ENCODE results near the gene RNF141.

The RNF141 gene

GRCh38 chr11:10540915-10541560, at the start of gene RNF141:
RNF141 (minus strand) TSS chr11:10541187; CDS start chr11:10534158, 7,029 bp downstream.
- peak; percentile 97 for DNase-seq (ENCODE audit: low spot score)

- DNase-seq (ENCODE audit: low spot score) = no peak
Measured at GRCh38 chr11:10590218-10590915, 49.4 kb upstream of the RNF141 start.

- DNase-seq (ENCODE audit: low spot score) = no peak
Measured at GRCh38 chr11:10588904-10589303, 47.9 kb upstream of the RNF141 start.

- no peak for DNase-seq (ENCODE audit: low spot score)
Measured at GRCh38 chr11:10587995-10588394, 47.0 kb upstream of the RNF141 start.

GRCh38 chr11:10587388-10587787, 46.4 kb upstream of the RNF141 start:
- DNase-seq (ENCODE audit: low spot score) = no peak

- no peak for DNase-seq (ENCODE audit: low spot score)
Measured at GRCh38 chr11:10584071-10584501, 43.1 kb upstream of the RNF141 start.

- no peak for DNase-seq (ENCODE audit: low spot score)
Measured at GRCh38 chr11:10581481-10582019, 40.6 kb upstream of the RNF141 start.

GRCh38 chr11:10580623-10581022, 39.6 kb upstream of the RNF141 start:
- DNase-seq (ENCODE audit: low spot score) = no peak

- DNase-seq (ENCODE audit: low spot score) = no peak
Measured at GRCh38 chr11:10579700-10580099, 38.7 kb upstream of the RNF141 start.

- no peak for DNase-seq (ENCODE audit: low spot score)
Measured at GRCh38 chr11:10576035-10576398, 35.0 kb upstream of the RNF141 start.

- DNase-seq (ENCODE audit: low spot score) = no peak
Measured at GRCh38 chr11:10575346-10576034, 34.5 kb upstream of the RNF141 start.

GRCh38 chr11:10573556-10573955, 32.6 kb upstream of the RNF141 start:
- DNase-seq (ENCODE audit: low spot score) = no peak

GRCh38 chr11:10573028-10573427, 32.0 kb upstream of the RNF141 start:
- no peak for DNase-seq (ENCODE audit: low spot score)

- DNase-seq (ENCODE audit: low spot score) = no peak
Measured at GRCh38 chr11:10572533-10572932, 31.5 kb upstream of the RNF141 start.

GRCh38 chr11:10568486-10568941, 27.5 kb upstream of the RNF141 start, which contains the start of gene LYVE1:
LYVE1 (minus strand) TSS chr11:10568665; CDS start chr11:10568532, 133 bp downstream.
- DNase-seq (ENCODE audit: low spot score) = no peak

GRCh38 chr11:10567446-10567845, 26.5 kb upstream of the RNF141 start:
- DNase-seq (ENCODE audit: low spot score) = no peak

- no peak for DNase-seq (ENCODE audit: low spot score)
Measured at GRCh38 chr11:10566257-10566957, 25.4 kb upstream of the RNF141 start.

- DNase-seq (ENCODE audit: low spot score) = no peak
Measured at GRCh38 chr11:10565493-10565892, 24.5 kb upstream of the RNF141 start.

- no peak for DNase-seq (ENCODE audit: low spot score)
Measured at GRCh38 chr11:10564696-10565318, 23.8 kb upstream of the RNF141 start.

- DNase-seq (ENCODE audit: low spot score) = no peak
Measured at GRCh38 chr11:10564030-10564429, 23.0 kb upstream of the RNF141 start.

- DNase-seq (ENCODE audit: low spot score) = no peak
Measured at GRCh38 chr11:10561947-10562346, 21.0 kb upstream of the RNF141 start.

Measured in iPS-NIHi11 (cell line).